Psoas muscle (tissue), 8 donors: ENCODE data around the gene UNC5C. TPM values are rescaled to one million over a fixed set of nuclear protein-coding genes. Genes with fewer than 3 reads are reported as not detected.

Experiments
- ATAC-seq, 4 donors: fragments of 200-7000 bp; cut with Tn5 transposase; one replicate each; pipeline ENCODE4 v1.9.1; 2020; ENCODE audit warnings: moderate library complexity in 3 of 4, mild to moderate bottlenecking in 2 of 4
- DNase-seq, 2 donors: peaks; one replicate each; pipeline ENCODE4 v3.0.0-alpha.2; 2020
- H3K27ac ChIP-seq: fragments of 200-600 bp; one replicate; pipeline ENCODE4 v1.8.0; 2022
- H3K27me3 ChIP-seq, 3 donors: fragments of 200-600 bp in 1 of 3; one replicate each; pipeline versions ENCODE4 v1.6.1 to v1.8.0; 2013 to 2022; ENCODE audit warnings: low read length in 2 of 3, mild to moderate bottlenecking in 2 of 3, moderate library complexity in 1 of 3; ENCODE audit not compliant: insufficient read depth in 3 of 3
- H3K36me3 ChIP-seq, 2 donors: fragments of 200-600 bp in 1 of 2; one replicate each; pipeline versions ENCODE4 v1.6.1 to v1.8.0; 2013 to 2022; ENCODE audit warnings: low read depth in 1 of 2, mild to moderate bottlenecking in 1 of 2, moderate library complexity in 1 of 2; ENCODE audit not compliant: insufficient read depth in 1 of 2
- H3K4me1 ChIP-seq: fragments of 200-600 bp; one replicate; pipeline ENCODE4 v1.8.0; 2022
- H3K4me3 ChIP-seq: fragments of 200-600 bp; one replicate; pipeline ENCODE4 v1.8.0; 2022; ENCODE audit warnings: mild to moderate bottlenecking
- H3K9me3 ChIP-seq: fragments of 200-600 bp; one replicate; pipeline ENCODE4 v1.8.0; 2022
- WGBS, 3 donors: extraction: QIAGEN DNeasy Blood & Tissue Kit; methylation state at CpG; one replicate each; pipeline versions ENCODE4 v1.1.6 to v1.1.7; 2013; 5-methylcytosine and 5-hydroxymethylcytosine counted together
- intact Hi-C, 2 donors: fragments of 100-400 bp; cut with DNase I; formaldehyde crosslinking; loops; one replicate each; pipeline versions ENCODE4 v1.11.0 to v1.14.2; 2022
- polyA plus RNA-seq, 3 donors: library from polyadenylated mRNA; stranded (reverse); fragments of 200-250 nt; gene quantifications; one replicate each; pipeline ENCODE4 v1.2.3, GENCODE V29; 2013
- total RNA-seq, 4 donors: library from RNA; stranded (reverse); fragmentation: NEBNext Ultra II Directional in 2 of 4; extraction: Animal tissue kit (Norgen Biotek cat#: 25700) in 2 of 4; gene quantifications; one replicate each; pipeline versions ENCODE4 v1.2.1 to v1.2.4, GENCODE V29; 2021 to 2023
- TF ChIP-seq, protein P1 (sequence below): fragments of 200-600 bp; IDR thresholded peaks from one replicate; pipeline ENCODE4 v1.8.0; 2022; ENCODE audit warnings: antibody characterized with exemption
- donor health status: healthy with polysubstance abuse.
- donor health status: DM: no; HTN: no; CAD: no; lungs with moderate emphysema.
- donor health status: Bipolar disorder and iron deficiency.
- donor health status: healthy.
- donor health status: DM: yes; HTN: yes; CAD: no.
- donor health status: DM: no; HTN: no; CAD: no.
- donor health status: DM: no; HTN: no; CAD: no.
- donor health status: DM: yes; HTN: yes; CAD: no.

Gene UNC5C
- total and polyA plus RNA-seq, 7 donors, result 0.04 to 1.1 (median 0.19) TPM

GRCh38 chr4:95547715-95548471 is 880 bp downstream of the UNC5C start:
- peak overlapping the region; percentile 66 for H3K4me3 ChIP-seq
- TF ChIP-seq, protein P1, sequence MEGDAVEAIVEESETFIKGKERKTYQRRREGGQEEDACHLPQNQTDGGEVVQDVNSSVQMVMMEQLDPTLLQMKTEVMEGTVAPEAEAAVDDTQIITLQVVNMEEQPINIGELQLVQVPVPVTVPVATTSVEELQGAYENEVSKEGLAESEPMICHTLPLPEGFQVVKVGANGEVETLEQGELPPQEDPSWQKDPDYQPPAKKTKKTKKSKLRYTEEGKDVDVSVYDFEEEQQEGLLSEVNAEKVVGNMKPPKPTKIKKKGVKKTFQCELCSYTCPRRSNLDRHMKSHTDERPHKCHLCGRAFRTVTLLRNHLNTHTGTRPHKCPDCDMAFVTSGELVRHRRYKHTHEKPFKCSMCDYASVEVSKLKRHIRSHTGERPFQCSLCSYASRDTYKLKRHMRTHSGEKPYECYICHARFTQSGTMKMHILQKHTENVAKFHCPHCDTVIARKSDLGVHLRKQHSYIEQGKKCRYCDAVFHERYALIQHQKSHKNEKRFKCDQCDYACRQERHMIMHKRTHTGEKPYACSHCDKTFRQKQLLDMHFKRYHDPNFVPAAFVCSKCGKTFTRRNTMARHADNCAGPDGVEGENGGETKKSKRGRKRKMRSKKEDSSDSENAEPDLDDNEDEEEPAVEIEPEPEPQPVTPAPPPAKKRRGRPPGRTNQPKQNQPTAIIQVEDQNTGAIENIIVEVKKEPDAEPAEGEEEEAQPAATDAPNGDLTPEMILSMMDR, result no peak
- H3K27ac ChIP-seq, result peak overlapping the region; percentile 3
- H3K9me3 ChIP-seq, result no peaks in the 10 kb centered on the region
- intact Hi-C loops, result no loop called here
- DNase-seq (peak; percentile 35 to 54), ATAC-seq (peak in 3 of 4 donors; percentile 24 to 35 (median 24))
- H3K36me3 ChIP-seq, result no peaks in the 10 kb centered on the region
- no peaks in the 10 kb centered on the region for H3K4me1 ChIP-seq
- WGBS, 3 donors, result 0 to 1% (median 0%) methylated on average over 40 to 41 of the region's 41 CpGs
- peaks cover 4 to 44% (median 13%) of the 10 kb centered on the region in 3 donors for H3K27me3 ChIP-seq

GRCh38 chr4:95546866-95547714 is 1.7 kb downstream of the UNC5C start:
- TF ChIP-seq, protein P1, result no peak
- Histone ChIP-seq H3K27me3 (peaks cover 4 to 44% (median 13%) of the 10 kb centered on the region in 3 donors), H3K9me3 (no peaks in the 10 kb centered on the region), H3K36me3 (no peaks in the 10 kb centered on the region), H3K27ac (no peak overlapping the region), H3K4me1 (no peaks in the 10 kb centered on the region), H3K4me3 (peak overlapping the region; percentile 66)
- DNase-seq (no peak), ATAC-seq (no peak)
- intact Hi-C loops, result no loop called here
- 21 to 26% (median 23%) methylated on average over 22 of the region's 22 CpGs for WGBS, 3 donors

GRCh38 chr4:95546221-95546620 is 2.6 kb downstream of the UNC5C start:
- H3K4me1 ChIP-seq, result no peaks in the 10 kb centered on the region
- H3K36me3 ChIP-seq, result no peaks in the 10 kb centered on the region
- H3K9me3 ChIP-seq, result no peaks in the 10 kb centered on the region
- no peak for ATAC-seq
- H3K27me3 ChIP-seq, result peaks cover 0 to 44% (median 13%) of the 10 kb centered on the region in 3 donors
- TF ChIP-seq, protein P1, result no peak
- H3K27ac ChIP-seq, result no peak overlapping the region
- no peak for DNase-seq
- H3K4me3 ChIP-seq, result peak overlapping the region; percentile 2
- intact Hi-C loops, result no loop called here
- 37 to 41% (median 38%) methylated on average over 3 of the region's 3 CpGs for WGBS, 3 donors

DNA sequence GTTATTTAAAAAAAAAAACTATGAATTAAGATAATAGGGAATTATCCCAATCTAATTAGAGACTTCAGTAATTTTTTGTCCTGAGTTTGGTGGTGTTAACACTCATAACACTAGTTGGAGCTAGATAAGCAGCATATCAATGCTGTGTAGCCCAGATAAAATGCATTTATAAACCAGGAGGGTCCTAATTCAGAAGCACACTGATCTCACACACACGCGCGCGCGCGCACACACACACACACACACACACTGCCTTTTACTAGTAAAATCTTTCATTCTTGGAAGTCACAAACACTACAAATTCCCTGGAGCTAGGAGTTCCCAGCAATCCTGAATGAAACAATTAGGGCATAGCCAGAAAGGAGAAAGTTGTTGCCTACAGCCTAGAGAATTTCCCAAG is 3.2 kb downstream of the UNC5C start:
- no peak overlapping the region for H3K4me3 ChIP-seq

More for the DNA sequence above, 3.2 kb downstream of the UNC5C start:
- intact Hi-C loops, result no loop called here
- Histone ChIP-seq H3K27me3 (peaks cover 0 to 41% (median 13%) of the 10 kb centered on the region in 3 donors), H3K9me3 (no peaks in the 10 kb centered on the region), H3K27ac (no peak overlapping the region), H3K4me1 (no peaks in the 10 kb centered on the region), H3K36me3 (no peaks in the 10 kb centered on the region)
- DNase-seq (no peak), ATAC-seq (no peak)
- 71 to 93% (median 87%) methylated on average over 6 of the region's 6 CpGs for WGBS, 3 donors
- TF ChIP-seq, protein P1, result no peak
